NCI-H2107 treated with DMSO at 0.1 percent for 48 hours (cell line): ENCODE data around the gene LRMDA.

Experiments
- DNase-seq: peaks from one replicate; lab custom pipeline; 2025; ENCODE audit not compliant: unreplicated experiment; lab: John Stamatoyannopoulos, UW

Gene LRMDA

GRCh38 chr10:75418712-75419111, 12.7 kb upstream of the LRMDA start:
- no peak for DNase-seq

GRCh38 chr10:75422913-75423312, 8.5 kb upstream of the LRMDA start:
- no peak for DNase-seq

- DNase-seq = no peak
Observed at GRCh38 chr10:75424571-75424970, 6.9 kb upstream of the LRMDA start.

- DNase-seq = no peak
Observed at GRCh38 chr10:75425291-75426079, 5.9 kb upstream of the LRMDA start.

GRCh38 chr10:75426880-75427279, 4.5 kb upstream of the LRMDA start:
- DNase-seq = no peak

GRCh38 chr10:75427951-75428350, 3.5 kb upstream of the LRMDA start:
- no peak for DNase-seq

- DNase-seq = no peak
Observed at GRCh38 chr10:75428434-75429158, 2.8 kb upstream of the LRMDA start.

- DNase-seq = no peak
Observed at GRCh38 chr10:75429159-75429827, 2.1 kb upstream of the LRMDA start.

GRCh38 chr10:75430000-75430763, 1.2 kb upstream of the LRMDA start:
- DNase-seq = no peak

GRCh38 chr10:75432176-75432575, 752 bp downstream of the LRMDA start:
- DNase-seq = no peak

GRCh38 chr10:75432763-75433162, 1.3 kb downstream of the LRMDA start:
- no peak for DNase-seq

GRCh38 chr10:75433216-75433615, 1.8 kb downstream of the LRMDA start:
- no peak for DNase-seq

GRCh38 chr10:75434291-75434690, 2.9 kb downstream of the LRMDA start:
- DNase-seq = no peak

GRCh38 chr10:75435291-75435690, 3.9 kb downstream of the LRMDA start:
- no peak for DNase-seq

GRCh38 chr10:75436896-75437295, 5.5 kb downstream of the LRMDA start:
- no peak for DNase-seq

GRCh38 chr10:75437693-75438092, 6.3 kb downstream of the LRMDA start:
- no peak for DNase-seq

- no peak for DNase-seq
Observed at GRCh38 chr10:75438275-75438674, 6.9 kb downstream of the LRMDA start.

GRCh38 chr10:75439811-75440210, 8.4 kb downstream of the LRMDA start:
- DNase-seq = no peak

GRCh38 chr10:75440271-75440793, 8.9 kb downstream of the LRMDA start:
- DNase-seq = no peak

- DNase-seq = no peak
Observed at GRCh38 chr10:75441196-75441595, 9.8 kb downstream of the LRMDA start.

GRCh38 chr10:75441682-75442081, 10.3 kb downstream of the LRMDA start:
- no peak for DNase-seq
